NOMO-1 (cell line): Measurements from ENCODE around the gene HNF1A.
A peak's percentile ranks its signal among the peaks of the same experiment; 100 is the strongest.

Source experiments
- DNase-seq, 2 experiments: peaks; one replicate each; lab custom pipeline; 2025; ENCODE audit not compliant: unreplicated experiment in 2 of 2; lab: John Stamatoyannopoulos, UW

Gene HNF1A

GRCh38 chr12:120956579-120957300 lies 21.6 kb upstream of the HNF1A start:
- DNase-seq = no peak

DNA sequence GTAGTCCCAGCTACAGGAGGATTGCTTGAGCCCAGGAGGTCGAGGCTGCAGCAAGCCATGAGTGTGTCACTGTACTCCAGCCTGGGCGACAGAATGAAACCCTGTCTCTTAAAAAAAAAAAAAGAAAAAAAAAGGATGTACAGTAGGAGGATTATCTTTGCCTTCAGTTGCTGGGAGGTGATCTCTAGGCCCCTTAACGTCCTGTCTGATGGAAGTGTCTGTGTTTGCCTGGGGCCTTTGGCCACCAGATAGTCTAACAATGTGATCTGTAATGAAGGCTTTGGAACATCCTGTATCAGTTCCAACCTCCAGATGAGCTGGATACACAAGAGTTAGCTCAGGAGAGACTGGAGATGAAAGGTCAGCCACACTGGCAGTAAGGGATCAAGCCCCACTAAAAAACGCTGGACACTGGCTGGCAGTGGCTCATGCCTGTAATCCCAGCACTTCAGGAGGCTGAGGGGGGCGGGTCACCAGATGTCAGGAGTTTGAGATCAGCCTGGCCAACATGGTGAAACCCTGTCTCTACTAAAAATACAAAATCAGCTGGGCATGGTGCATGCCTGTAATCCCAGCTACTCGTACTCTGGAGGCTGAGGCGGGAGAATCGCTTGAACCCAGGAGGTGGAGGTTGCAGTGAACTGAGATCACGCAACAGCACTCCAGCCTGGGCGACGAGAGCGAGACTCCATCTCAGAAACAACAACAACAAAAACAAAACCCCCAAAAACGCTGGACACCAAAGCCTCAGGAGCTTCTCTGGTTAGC lies 19.0 kb upstream of the HNF1A start:
- DNase-seq = no peak

DNA sequence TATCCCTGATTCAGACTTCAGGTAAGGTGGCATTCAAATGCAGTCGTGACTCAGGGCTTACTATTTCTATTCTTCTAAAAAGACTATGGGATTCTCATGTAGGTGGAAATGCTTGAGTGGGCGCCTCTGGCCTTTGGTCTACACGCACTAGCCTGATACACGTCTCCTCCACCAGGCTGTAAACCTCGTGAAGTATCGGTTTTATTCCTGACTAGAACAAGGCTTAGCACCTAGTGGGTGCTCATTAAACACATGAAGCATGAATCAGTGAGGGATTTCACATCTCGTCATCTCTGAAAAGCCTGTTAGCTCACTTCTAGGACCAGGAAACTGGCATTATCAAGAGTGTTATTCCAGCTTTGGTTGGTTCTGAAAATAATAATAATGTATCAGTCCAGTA lies 17.7 kb upstream of the HNF1A start:
- no peak for DNase-seq

- no peak for DNase-seq
Measured at GRCh38 chr12:120961604-120962531, 16.5 kb upstream of the HNF1A start.

GRCh38 chr12:120962532-120963020 lies 15.8 kb upstream of the HNF1A start:
- no peak for DNase-seq

GRCh38 chr12:120964298-120964697 lies 14.0 kb upstream of the HNF1A start:
- DNase-seq = no peak

- DNase-seq = no peak
Measured at GRCh38 chr12:120965534-120966091, 12.7 kb upstream of the HNF1A start.

DNA sequence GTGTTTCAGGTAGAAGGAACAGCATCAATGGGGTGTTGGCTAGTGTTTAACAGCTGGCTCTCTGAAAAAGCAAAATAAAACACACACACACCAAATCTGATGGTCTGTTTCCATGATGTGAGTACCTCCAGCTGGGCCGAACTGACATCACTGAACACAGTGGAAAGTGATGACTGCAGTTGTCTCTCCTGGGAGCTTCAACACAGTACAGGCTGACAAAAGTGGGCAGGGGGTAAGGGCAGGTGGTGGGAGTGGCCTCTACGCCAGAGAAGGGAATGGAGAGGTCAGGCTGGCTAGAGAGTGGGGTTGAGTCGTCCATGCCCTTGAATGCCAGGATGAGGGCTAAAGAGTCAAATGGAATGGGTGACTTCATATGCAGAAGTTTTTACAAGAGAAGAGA lies 8.0 kb upstream of the HNF1A start:
- no peak for DNase-seq

DNA sequence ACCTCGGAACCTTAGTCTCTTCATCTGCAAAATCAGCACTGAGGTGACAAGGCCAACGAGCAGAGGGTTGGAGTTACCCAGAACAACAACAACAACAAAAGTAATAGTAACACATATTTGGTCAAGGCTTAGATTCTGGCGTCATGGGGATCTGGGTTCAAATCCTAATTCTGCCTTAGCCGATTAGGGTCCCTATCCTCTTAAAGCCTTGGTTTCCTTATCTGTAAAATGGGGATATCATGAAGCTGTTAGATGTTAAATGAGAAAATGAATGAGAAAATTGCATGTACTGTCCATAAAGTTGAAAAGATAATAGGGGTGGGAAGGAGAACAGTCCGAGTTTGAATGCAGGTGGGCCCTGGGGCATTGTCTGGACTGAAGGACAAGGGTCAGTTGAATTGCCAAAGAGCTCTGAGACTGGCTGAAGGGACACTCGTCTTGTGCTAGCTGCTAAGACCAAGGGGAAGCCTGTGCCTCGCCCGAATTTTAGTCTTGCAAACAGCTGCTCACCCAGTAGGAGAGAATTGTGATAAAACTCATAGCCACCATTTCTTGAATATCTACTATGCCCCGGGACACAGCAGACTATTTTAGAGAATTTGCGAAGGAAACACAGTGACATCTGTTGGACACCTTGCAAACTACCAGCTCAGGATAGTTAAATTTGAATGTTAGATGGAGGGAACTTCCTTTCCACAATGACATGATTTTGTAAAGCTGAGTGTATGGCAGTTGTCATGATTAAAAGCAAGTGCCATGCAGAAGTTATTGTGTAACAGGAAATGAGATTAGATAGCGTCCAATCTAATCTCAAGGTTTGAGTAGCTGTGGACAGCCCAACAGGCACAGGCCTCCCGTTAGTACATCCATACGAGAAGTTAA lies 6.8 kb upstream of the HNF1A start:
- DNase-seq = peak; percentile 83 to 98

DNA sequence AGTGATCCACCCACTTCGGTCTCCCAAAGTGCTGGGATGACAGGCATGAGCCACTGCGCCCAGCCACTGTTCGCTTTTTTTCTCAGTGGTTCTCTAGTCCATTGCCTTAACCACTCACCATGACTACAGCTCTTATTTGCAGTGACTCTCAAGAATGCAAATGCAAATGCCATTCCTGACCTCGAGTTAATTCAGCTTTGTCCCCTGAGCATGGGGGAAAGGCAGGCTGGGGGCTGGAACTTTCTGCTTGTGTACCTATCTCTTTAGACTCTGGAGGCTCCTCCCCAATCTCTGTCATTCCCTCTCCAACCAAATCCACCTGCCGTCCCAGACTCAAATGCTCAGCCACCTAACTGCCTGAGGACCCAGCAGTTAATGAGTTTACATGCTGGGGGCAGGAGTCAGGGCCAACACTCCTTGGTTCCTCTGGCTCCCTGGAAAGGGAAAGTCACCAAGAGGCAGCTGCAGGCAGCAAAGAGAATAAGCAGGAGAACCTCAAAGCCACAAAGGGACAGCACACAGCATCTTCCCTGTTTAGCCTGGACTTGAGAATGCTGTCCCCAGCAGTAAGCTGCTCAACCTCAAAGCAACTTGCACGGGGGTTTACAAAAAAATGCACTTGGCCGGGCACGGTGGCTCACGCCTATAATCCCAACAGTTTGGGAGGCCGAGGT lies 5.3 kb upstream of the HNF1A start:
- no peak for DNase-seq

- no peak for DNase-seq
Measured at GRCh38 chr12:120977531-120978295, 630 bp upstream of the HNF1A start.

DNA sequence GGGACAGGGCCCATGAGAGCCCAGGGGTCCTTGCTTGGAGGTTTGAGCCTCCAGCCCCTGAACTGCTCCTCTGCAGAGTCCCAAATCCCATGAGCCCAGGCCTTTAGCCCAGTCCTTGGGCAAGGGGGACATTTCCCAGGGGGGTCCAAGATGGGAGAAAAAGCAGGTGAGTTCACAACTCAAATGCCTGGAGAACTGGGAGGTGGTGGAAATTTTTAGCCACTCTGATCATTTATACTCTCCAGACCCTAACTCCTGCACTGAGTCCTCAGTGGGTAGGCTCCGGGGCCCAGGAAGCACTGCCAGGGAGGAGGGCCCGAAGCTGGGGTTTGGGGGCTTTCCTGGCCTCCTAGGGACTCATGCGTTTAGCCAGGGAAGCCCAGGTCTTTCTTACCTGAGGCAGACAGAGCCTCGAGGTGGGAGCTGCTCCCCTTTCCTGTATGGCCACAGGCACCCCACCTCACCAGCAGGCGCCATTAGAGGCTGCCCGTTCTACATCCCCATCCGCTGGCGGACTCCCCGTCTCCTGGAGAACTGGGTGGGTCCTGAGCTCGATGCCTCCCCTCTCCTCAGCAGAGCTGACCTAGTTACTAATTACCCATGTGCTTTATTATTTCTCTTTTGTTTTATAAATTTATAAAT lies 998 bp downstream of the HNF1A start:
- no peak for DNase-seq

DNA sequence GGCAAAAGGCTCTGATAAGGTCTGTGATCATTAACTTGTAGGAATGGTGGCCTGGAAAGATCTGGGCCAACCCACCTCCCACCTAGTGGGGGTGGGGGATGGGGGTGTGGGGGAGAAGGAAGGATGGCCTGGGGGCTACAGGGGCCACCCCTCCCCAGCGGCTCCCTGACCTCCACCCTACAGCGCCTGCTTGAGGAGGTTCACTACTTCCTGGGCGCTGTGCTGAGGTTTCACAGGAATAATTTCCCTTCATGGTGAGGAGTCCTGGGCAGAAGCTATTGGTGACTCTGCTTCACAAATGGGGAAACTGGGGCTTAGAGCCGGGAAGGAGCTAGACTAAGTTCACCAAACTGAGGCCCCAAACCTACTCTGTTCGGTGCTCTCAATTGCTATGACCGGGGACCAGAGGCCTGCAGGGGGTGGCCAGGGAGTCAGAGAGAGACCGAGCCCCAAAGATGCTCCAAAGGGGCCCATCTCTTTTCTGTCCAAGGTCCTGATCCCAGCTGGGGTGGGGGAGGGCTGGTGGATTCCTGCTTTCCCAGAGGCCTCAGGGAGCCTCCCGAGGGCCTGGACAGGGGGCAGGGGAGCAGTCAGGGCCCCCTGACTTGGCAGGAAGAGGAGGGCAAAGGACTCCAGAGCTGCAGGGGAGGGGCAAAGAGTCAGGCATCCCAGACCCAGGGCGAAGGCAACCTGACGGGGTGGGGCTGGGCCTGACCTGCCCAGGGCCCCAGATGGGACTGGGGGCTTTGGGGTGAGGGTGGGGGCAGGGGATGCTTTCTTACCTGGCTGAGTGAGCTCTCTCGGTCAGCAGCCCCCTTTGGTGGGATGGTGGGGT lies 1.7 kb downstream of the HNF1A start:
- DNase-seq = no peak

GRCh38 chr12:120980800-120981368 lies 2.5 kb downstream of the HNF1A start:
- DNase-seq = no peak

DNA sequence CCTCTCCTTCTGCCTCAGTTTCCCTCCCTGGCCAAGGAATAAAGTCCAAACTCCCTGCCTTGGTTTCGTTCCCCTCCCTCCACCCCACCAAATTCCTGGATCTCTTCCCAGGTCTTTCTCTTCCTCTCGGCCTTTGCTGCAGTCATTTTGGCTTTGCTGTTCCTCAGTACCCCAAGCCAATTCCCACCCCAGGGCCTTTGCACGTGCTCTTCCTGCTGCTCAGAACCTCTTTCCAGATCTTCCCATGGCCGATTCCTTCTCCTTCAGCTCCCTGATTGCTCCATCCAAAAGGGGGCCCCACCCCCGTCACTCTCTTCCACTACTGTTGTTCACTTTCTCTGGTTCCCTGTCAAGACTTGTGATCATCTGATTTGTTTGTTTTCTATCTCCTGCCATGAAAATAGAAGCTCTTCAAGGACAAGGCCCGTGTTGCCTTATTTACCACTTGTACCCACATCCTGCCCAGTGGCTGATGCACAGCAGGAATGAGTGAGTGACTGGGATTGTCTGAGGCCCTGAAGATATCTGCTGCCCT lies 3.1 kb downstream of the HNF1A start:
- DNase-seq = no peak

GRCh38 chr12:120982659-120983058 lies 4.3 kb downstream of the HNF1A start:
- DNase-seq = no peak

DNA sequence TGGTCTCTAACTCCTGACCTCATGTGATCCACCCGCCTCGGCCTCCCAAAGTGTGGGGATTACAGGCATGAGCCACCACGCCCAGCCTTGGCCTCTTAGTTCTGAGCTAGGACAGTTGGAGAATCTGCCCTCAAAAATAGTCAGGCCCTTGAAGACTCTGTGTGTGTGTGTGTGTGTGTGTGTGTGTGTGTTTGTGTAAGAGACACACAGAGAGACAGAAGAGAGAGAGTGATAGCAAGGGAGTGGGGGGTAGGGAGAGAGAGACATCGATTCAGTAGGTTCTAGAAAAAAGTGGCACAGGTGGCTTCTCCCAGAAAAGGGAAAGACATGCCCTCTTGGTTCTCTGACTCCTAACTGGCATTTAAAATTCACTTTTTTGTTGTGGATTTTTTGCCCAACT lies 5.4 kb downstream of the HNF1A start:
- no peak for DNase-seq
